HG03135 (cell line): ENCODE results near the gene METTL23.
"Not testable (repeated sequence)": the region's sequence is repeated elsewhere in the genome, so short reads cannot be mapped to it uniquely, and the experiment has no call there.

Source experiments
- ATAC-seq: cut with Tn5 transposase; IDR thresholded peaks from one replicate; pipeline ENCODE4 v1.9.1; 2021; ENCODE audit warnings: mild to moderate bottlenecking, moderate library complexity; ENCODE audit not compliant: unreplicated experiment

The METTL23 gene

DNA sequence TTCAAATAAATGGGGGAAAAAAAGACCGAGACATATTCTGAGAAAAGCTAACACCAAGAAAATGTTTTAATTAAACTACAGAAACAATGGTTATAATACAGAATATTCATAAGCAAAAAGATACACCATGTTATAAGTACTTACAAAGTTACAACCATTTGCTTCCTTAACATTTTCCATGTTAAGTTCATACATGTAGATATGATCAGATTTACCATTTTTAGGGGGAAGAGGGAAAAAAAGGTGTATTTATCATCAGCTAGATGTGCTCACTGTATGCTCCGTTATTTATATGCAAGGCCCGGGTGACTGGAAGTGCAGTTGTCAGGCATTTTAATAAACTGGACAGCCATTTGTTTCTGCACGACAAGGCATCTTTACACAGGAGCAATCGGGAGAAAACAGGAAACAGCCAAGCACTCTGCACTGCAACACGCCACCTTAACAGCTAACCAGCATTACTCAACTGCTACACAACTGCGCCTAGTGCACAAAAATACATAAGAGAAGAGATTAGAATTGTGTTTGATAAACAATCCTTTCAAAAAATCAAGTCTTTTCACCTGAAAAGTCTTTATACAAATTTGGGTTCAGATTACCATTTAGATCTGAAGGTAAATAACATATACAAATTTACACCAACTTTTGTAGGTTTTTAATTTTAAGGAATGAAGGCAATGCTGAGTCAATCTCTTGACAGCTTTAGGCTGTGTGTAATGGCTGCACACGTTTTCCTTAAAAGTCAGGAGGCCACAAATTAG lies 7.6 kb downstream of the METTL23 start:
- ATAC-seq: no peak

DNA sequence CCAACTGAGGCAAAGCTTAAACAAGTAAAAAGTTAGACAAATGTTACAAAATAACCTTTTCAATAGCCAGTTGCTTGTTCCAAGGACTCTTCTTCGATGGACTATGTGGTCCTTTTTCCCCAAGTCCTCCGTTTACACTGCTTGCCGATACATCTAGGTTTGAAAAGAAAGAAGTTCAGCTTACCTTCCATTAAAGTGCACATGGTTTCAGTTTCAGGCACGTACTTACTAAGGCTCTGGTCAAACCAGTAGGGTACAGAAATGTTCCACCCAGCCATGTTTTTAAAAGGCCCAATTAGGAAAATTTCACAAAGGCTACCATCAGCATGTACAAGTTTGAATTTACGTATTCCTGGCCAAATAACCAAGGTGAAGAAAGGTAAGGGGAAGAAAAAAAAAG lies 8.4 kb downstream of the METTL23 start:
- ATAC-seq: no peak

DNA sequence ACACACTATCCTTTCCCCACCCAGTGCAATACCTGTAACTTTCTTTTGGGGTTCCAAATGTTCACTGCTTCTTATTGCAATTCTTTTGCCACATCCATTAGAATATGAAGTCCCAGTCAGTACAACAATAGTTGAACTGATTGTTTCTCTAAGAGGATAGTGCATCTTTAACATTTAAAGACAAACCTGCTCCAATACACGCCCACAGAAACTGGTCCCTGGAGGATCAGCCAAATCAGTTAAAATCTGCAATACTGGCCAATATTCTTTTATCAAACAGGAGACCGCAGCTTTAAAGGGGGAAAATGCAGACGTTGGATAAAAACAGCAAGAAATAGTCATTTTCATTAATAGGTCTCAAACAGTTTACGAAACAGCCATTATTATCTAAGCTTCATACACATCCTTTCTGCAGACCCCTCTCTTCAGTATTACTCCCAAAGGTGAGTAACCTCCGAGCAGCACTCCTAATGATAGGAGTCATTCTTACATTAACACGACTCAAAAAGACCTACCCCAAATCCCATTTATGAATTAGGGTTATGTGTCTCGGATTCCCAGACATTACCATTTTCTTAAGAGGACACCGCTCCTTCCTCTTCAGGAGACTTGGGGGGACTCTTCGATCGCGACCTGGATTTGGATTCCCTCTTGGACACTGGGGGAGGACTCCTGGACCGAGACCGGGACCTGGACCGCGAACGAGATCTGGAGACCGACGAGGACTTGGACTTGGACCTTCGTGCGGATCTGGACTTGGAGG lies 9.1 kb downstream of the METTL23 start:
- ATAC-seq: no peak

DNA sequence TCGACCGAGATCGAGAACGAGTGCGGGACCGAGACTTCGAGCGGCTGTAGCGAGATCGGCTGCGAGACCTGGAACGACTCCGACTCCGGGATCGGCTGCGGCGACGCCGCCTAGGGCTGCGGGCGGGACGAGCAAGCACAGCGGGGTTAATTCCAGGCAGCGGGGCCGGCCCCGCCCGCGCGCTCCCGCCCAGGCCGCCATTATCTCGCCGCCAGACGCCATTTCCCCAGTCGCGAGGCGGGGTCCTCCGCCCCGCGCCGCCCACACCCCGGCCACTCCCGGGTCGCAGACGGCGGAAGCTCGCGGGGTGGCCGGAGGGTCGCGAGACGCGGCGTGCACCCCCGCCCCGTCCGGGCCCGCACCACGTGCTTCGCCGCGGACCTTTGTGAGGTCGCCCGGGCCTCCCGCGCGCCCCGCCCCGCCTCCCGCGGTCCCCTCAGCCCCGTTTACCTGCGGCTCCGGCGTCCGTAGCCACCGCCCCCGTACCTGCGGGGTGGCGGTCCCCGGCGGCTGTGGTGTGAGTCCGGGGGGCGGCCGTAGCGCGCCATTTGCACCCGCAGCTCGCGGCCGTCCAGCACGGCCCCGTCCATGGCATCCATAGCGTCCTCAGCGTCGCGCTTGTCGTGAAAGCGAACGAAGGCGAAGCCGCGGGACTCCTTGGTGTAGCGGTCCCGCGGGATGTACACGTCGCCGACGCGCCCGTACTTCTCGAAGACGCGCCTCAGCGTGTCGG lies 9.9 kb downstream of the METTL23 start:
- ATAC-seq: peak; percentile 4

DNA sequence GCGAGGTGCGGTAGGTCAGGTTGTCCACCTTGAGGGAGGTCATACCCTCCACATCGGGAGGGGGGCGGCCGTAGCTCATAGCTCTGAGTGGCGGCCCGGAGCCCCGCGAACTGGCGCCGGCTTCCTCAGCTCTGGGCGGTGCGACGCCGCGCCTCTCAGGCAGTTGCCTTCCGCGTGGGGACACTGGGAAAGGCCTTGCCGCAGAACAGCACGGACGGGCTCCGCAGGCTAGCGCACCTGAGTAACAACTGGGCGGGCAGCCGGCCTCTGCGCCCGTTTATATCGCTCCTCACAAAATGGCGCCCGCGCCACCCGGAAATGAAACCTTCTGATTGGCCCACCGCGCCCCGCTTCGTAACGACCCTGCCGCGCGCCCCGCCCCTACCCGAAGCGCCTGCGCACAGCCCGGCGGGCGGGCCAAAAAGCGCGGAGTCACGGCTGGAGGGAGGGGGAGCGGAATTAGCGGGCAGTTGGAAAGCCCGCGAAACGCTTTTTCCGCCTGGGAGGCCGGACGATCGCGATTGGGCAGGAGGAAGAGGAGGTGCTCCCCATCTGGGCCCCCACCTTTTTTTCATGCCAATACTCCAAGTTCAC lies 10.5 kb downstream of the METTL23 start, which contains the start of gene SRSF2:
TSS of gene SRSF2 (minus strand) at position 250 of the 594 bp plus-strand sequence. CDS start at position 79, 171 bp downstream.
- peak; percentile 62 for ATAC-seq

DNA sequence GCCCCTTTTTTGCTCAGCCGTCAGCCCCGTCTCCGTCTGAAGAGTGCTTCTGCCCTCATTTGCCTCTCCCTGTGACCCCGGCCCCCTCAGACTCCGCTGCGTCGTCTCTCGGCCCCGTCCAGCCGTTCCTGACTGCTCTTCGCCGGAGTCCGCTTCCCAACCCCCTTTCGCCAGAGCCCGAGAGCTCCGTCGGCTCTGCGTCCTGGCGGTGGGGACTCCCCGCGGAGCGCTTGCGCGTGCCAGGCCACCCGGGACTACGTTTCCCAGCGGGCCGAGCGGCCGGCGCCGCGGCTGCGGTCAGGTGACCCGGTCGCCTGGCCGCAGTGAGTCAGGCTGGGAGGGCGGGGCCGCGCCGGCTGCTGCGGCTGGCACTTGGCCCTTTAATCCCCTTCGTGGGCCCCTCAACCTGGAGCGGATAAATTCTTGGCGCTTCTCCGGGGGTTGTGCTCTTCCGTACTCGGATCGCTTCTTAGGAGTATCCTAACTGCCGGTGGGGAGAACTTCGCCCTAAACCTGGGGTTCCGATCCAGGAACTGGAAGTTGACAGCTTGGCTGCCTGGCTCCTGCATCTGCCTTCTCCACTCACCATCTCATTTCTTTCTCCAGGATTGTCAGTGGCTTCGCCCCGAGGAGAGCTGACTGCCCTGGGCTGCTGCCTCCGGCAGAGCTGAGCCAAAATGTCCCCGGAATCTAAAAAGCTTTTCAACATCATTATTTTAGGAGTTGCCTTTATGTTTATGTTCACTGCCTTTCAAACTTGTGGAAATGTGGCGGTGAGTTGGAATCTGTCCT lies 11.2 kb downstream of the METTL23 start, which contains the start of gene MFSD11:
TSS of gene MFSD11 (plus strand) at position 444 of the 792 bp plus-strand sequence. CDS start at position 678, 234 bp downstream.
- ATAC-seq: peak; percentile 62

DNA sequence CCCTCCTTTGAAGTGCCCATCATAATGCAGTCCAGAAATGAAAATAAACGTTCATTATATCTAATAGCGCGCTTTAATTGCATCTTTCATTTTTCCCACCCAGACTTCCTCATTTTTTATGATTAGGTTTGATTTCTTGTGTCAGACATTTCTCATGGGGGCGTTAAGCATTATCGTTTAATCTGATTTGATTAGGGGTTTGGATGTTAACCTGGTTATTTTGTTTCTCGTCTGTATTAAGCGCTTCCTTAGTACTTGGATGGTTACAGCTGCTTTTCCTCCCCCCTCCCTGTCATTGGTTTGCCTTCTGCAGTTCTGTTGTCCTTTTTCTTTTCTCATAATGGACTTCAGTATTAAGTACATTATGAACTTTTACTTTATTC lies 11.8 kb downstream of the METTL23 start:
- ATAC-seq: no peak

DNA sequence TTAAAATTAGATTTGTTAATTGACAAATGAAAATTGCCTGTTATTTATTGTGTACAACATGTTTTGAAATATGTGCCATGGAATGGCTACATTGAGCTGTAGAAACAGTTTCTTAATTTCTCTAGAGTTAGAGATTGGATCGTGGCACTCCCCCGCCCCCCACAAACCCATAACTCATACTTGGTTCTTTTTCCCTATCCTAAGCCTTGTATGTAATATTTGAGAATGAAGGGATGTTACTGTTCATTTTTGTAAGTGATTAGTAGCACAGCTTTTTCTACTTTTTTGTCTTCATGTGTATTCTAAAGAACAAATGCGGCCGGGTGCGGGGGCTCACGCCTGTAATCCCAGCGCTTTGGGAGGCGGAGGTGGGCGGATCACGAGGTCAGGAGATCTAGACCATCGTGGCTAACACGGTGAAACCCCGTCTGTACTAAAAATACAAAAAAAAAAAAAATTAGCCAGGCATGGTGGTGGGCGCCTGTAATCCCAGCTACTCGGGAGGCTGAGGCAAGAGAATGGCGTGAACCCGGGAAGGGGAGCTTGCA lies 13.0 kb downstream of the METTL23 start:
- not testable (repeated sequence) for ATAC-seq

DNA sequence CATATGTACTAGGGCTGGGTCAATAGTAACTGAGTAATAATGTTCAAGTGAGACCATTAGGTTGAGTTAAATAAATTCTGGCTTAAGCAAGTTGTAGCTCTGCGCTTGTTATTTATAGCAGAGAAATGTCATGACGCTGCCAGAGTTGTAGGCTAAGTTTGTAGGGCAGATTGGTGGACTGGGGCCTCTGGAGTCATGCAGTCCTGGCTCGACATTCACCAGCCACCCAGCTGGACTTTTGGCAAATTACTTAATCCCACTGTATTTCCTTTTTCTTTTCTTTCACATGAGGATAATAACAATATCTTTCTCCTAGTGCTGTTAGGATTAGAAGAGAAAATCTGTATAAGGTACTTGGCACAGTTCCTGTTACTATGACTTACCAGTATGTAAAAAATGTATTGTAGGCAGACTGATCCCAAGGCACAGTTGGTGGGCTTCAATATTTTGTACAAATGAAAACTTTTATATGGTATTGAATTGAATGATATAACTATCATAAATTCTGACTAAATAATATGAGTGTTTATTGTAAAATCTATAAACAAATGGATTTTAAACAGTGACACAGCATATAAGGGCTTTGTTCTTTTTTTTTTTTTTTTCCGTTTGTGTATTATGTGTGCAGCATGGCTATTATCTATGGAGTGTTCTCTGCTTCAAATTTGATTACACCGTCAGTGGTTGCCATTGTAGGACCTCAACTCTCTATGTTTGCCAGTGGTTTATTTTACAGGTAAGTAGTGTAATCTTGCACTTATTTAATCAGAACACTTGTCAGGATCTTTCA lies 13.9 kb downstream of the METTL23 start:
- no peak for ATAC-seq

DNA sequence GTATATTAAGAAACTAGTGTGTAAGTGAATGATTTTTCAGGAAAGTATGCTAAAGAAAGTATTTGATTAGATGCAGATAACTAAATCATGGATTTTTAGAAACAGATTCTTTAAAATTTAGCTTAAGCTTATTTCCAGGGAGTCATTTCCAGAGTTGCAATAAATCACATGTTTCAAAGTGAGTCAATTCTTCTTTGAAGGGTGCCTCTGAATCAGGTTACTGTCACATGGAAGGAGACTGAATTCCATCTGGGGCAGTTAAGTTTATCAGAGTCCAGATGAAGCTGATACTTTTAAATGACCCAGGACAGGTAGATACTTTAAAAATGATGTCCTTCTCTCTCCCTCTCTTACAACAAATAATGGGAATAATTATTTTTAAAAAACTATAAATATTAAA lies 16.3 kb downstream of the METTL23 start:
- ATAC-seq: no peak

DNA sequence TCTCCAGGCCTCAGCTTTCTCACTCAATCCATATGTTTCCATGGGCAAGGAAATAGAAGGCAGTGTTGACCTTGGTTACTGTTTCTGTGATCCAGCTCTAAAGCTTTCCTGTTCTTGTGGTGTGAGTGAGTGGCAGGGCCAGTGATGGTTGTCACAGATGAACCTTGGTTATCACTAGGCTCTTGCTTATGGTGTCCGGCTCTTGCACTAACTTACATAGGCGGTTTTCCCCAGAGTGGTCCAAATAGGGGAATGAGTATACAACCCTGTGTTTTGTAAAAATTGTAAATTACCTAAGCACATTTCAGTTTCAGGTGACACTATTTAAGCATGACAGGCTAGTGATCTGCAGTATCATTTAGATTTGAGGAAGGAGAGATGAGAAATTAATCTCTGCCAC lies 18.1 kb downstream of the METTL23 start:
- ATAC-seq: no peak

DNA sequence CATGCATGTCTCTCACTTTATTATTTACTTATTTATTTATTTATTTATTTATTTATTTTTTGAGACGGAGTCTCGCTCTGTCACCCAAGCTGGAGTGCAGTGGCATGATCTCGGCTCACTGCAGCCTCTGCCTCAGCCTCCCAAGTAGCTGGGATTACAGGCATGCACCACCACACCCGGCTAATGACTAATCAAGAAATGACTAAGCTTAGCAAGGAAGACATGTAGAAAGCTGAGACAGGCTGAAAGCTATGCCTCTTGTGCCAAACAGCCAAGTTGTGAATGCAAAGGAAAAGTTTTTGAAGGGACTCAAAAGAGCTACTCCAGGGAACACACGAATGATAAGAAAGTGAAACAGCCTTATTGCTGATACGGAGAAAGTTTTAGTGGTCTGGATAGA lies 19.1 kb downstream of the METTL23 start:
- ATAC-seq: not testable (repeated sequence)

DNA sequence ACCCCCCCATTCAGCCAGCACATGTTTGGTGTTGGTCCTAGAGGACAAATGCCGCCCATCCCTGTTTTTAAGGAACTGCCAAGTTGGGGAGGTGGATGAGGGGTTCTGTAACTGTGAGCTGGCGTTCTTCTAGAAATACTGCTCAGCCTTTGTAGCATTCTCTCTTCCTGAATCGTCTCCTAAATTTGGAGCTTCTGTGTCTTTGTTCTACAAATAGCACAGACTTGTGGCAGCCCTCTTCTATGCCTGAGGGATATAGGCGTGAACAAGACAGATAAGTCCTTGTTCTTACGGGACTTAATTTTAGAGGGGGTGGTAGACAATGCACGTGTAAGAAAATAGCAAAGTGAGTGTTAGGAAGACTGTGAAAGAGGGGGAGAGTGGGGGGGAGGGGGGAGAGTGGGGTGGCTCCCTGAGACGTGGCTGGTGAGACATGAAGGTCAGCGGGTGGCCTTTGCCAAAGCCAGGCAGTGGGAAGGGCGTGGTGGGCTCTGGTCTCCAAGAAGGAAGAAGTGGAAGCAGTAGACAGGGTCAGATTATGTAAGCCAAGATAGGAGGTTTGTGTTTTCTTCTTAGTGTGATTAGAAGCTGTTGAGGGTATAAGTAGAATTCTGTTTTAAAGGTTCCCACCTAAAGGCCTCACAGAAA lies 21.2 kb downstream of the METTL23 start:
- no peak for ATAC-seq

DNA sequence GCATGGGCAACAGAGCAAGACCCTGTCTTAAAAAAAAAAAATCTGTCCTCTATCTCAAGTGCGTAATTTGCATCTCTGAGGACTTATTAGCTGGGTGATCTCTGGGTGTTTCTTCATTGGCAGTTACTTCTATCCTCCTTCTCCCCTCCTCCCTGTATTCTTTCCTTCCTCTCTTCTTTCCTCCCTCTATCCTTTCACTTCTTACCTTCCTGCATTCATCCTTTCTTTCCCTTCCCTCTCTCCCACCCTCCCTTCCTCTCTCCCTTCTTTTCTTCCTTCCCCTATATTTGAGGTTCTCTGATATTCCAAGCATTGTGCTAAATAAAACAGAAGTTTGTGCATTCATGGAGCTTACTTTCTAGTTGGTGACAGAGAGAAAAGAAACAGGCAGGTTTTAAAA lies 22.0 kb downstream of the METTL23 start:
- no peak for ATAC-seq

DNA sequence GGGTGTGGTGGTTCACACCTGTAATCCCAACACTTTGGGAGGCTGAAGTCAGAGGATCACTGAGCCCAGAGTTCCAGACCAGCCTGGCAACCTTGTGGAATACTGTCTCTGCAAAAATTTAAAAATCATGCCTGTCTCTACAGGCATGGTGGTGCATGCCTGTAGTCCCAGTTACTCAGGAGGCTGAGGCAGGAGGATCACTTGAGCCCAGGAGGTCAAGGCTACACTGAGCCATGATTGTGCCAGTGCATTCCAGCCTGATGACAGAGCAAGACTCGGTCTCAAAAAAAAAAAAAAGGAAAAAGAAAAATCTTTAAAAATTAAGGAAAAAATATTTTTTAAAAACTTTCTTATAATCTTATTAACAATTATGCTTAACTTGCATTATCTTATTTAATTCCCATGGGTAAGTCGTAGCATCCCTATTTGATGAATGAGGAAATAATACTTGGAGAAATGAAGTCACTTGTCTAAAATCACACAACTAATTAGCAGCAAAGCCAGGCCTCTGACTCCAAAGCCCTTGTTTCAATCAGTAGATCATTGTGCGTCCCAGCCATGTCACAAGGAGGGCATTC lies 24.9 kb downstream of the METTL23 start:
- no peak for ATAC-seq

DNA sequence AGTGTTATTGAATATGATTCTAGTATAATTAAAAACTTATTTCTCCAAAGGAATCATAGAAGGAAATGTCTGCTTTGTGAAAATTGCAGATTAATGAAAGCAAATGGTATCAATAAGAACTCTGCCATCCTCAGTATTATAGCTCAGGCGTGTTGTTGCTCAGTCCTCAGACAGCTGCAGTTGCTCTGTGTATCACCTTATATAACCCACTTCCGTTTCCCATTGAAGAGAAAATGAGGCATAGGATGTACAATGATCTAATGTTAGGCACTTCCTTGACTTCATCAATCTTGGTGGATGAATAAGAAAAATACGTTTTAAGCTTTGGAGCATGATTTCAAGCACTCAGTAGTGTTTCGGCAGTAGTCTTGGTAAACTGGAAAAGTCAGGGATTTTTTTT lies 25.4 kb downstream of the METTL23 start:
- ATAC-seq: no peak

DNA sequence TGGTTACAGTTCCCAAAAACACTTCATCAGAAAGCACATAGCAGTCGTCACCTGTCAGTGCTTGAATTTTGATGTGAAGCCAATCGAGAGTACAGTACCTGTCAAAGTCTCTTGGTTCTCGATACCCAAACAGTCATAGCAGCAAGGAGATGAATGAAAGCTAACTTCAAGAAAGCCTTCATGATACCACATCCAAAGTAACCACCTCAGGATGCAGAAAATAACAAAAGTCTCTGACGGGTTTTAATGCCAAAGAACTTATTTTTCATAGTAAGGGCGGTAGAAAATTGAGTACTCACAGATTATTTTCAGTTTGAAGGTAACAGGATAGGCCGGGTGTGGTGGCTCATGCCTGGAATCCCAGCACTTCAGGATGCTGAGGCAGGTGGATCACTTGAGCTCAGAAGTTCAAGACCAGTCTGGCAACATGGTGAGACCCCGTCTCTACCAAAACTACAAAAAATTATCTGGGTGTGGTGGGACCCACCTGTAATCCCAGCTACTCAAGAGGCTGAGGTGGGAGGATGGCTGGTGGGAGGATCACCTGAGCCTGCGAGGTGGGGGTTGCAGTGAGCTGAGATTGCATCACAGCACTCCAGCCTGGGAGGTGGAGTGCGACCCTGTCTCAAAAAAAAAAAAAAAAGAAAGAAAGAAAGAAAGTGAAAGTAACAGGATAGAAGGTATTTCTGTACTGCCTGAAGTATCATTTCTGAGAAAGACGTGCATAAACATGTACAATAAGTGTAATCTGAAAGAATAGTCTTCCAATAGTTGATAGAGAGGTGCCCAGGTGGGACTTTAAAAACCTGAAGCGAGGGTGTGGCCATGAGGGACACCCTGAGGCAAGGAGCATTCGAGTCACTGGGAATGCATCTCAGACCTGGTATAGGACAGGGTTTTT lies 26.7 kb downstream of the METTL23 start:
- no peak for ATAC-seq
